Stimulated activated CD4-positive, alpha-beta T cell treated with anti-CD3 and anti-CD28 coated beads, Interleukin-15, amount 100 ng/mL, for 1 hour (primary cell): ENCODE measurements around the gene KCNK15.

Experiments
- DNase-seq, 2 donors: peaks; one replicate each; pipeline ENCODE4 v3.0.0-alpha.2; 2020; ENCODE audit warnings: low read depth in 1 of 2, low spot score in 1 of 2

Gene KCNK15

GRCh38 chr20:44788706-44789456 lies 43.2 kb downstream of the KCNK15 start:
- DNase-seq = no peak

GRCh38 chr20:44790638-44791393 lies 45.2 kb downstream of the KCNK15 start:
- no peak for DNase-seq

GRCh38 chr20:44792796-44793195 lies 47.1 kb downstream of the KCNK15 start:
- no peak for DNase-seq

- DNase-seq = no peak
These were observed 50.2 kb downstream of the KCNK15 start for GRCh38 chr20:44795836-44796235.

- no peak for DNase-seq
These were observed 50.6 kb downstream of the KCNK15 start for GRCh38 chr20:44796311-44796710.

- DNase-seq = no peak
These were observed 51.2 kb downstream of the KCNK15 start for GRCh38 chr20:44796758-44797457.

GRCh38 chr20:44799691-44800090 lies 54.0 kb downstream of the KCNK15 start:
- no peak for DNase-seq

- DNase-seq = no peak
These were observed 54.9 kb downstream of the KCNK15 start for GRCh38 chr20:44800391-44801046.
